Mesendoderm (in vitro differentiated cells): ENCODE data around the gene POLD3. TPM values are rescaled to one million over a fixed set of nuclear protein-coding genes. Genes with fewer than 3 reads are reported as not detected.

ENCODE experiments used
- DNase-seq: peaks from one replicate; pipeline ENCODE4 v3.0.0; 2013
- H2AK5ac ChIP-seq: 2 replicates; pipeline ENCODE4 v1.6.1; 2013; ENCODE audit warnings: low read length, inconsistent platforms
- H2BK120ac ChIP-seq: 2 replicates; pipeline ENCODE4 v1.6.1; 2013; ENCODE audit warnings: low read depth, mild to moderate bottlenecking, low read length, moderate library complexity, mixed read lengths
- H2BK15ac ChIP-seq: replicated peaks from 2 replicates; pipeline ENCODE4 v1.6.1; 2013; ENCODE audit warnings: low read depth, mild to moderate bottlenecking, moderate library complexity
- H2BK5ac ChIP-seq: 2 replicates; pipeline ENCODE4 v1.6.1; 2013; ENCODE audit warnings: low read length, inconsistent platforms
- H3K18ac ChIP-seq: 2 replicates; pipeline ENCODE4 v1.6.1; 2013; ENCODE audit warnings: mild to moderate bottlenecking, low read length, mixed read lengths
- H3K23ac ChIP-seq: one replicate; pipeline ENCODE4 v1.6.1; 2013; ENCODE audit warnings: low read length
- H3K27ac ChIP-seq: 2 replicates; pipeline ENCODE4 v1.5.1; 2013; ENCODE audit warnings: low read depth, mild to moderate bottlenecking, inconsistent platforms, low read length, moderate library complexity
- H3K27me3 ChIP-seq: 2 replicates; pipeline ENCODE4 v1.6.1; 2013; ENCODE audit warnings: low read length, control low read depth, mild to moderate bottlenecking, inconsistent platforms; ENCODE audit not compliant: insufficient read depth, poor library complexity
- H3K36me3 ChIP-seq: 2 replicates; pipeline ENCODE4 v1.6.1; 2013; ENCODE audit warnings: low read length, inconsistent platforms; ENCODE audit not compliant: control insufficient read depth, insufficient read depth
- H3K4ac ChIP-seq: one replicate; pipeline ENCODE4 v1.6.1; 2013; ENCODE audit warnings: low read depth, mild to moderate bottlenecking, low read length, moderate library complexity
- H3K4me1 ChIP-seq: 2 replicates; pipeline ENCODE4 v1.6.1; 2013; ENCODE audit warnings: low read depth, low read length, inconsistent platforms; ENCODE audit not compliant: control insufficient read depth
- H3K4me2 ChIP-seq: 2 replicates; pipeline ENCODE4 v1.6.1; 2013; ENCODE audit warnings: low read length
- H3K4me3 ChIP-seq: 2 replicates; pipeline ENCODE4 v1.5.1; 2013; ENCODE audit warnings: mild to moderate bottlenecking, low read length
- H3K56ac ChIP-seq: one replicate; pipeline ENCODE4 v1.6.1; 2013; ENCODE audit warnings: low read length
- H3K79me1 ChIP-seq: 2 replicates; pipeline ENCODE4 v1.6.1; 2013; ENCODE audit warnings: low read length, inconsistent platforms
- H3K79me2 ChIP-seq: 2 replicates; pipeline ENCODE4 v1.6.1; 2013; ENCODE audit warnings: mild to moderate bottlenecking, low read length; ENCODE audit not compliant: control insufficient read depth, insufficient read depth
- H3K9ac ChIP-seq: 2 replicates; pipeline ENCODE4 v1.6.1; 2013; ENCODE audit warnings: low read length, inconsistent platforms
- H4K5ac ChIP-seq: one replicate; pipeline ENCODE4 v1.6.1; 2013; ENCODE audit warnings: low read length
- H4K8ac ChIP-seq: one replicate; pipeline ENCODE4 v1.6.1; 2013; ENCODE audit warnings: low read depth, mild to moderate bottlenecking, control low read depth, low read length, moderate library complexity
- WGBS: extraction: QIAGEN DNeasy Blood & Tissue Kit; methylation state at CpG from one replicate; pipeline ENCODE4 v1.1.7; 2013; ENCODE audit warnings: low lambda C conversion rate, missing lambda C conversion rate; ENCODE audit not compliant: insufficient coverage; ENCODE audit errors: extremely low coverage; 5-methylcytosine and 5-hydroxymethylcytosine counted together
- polyA plus RNA-seq, 2 experiments: library from polyadenylated mRNA; stranded (reverse); fragments of 200-250 nt; gene quantifications; one replicate each; pipeline ENCODE4 v1.2.3, GENCODE V29; 2013

Gene POLD3
- 25.4 TPM for polyA plus RNA-seq (2013, experiment 1 of 2)
- 24.6 TPM for polyA plus RNA-seq (2013, experiment 2 of 2)

DNA sequence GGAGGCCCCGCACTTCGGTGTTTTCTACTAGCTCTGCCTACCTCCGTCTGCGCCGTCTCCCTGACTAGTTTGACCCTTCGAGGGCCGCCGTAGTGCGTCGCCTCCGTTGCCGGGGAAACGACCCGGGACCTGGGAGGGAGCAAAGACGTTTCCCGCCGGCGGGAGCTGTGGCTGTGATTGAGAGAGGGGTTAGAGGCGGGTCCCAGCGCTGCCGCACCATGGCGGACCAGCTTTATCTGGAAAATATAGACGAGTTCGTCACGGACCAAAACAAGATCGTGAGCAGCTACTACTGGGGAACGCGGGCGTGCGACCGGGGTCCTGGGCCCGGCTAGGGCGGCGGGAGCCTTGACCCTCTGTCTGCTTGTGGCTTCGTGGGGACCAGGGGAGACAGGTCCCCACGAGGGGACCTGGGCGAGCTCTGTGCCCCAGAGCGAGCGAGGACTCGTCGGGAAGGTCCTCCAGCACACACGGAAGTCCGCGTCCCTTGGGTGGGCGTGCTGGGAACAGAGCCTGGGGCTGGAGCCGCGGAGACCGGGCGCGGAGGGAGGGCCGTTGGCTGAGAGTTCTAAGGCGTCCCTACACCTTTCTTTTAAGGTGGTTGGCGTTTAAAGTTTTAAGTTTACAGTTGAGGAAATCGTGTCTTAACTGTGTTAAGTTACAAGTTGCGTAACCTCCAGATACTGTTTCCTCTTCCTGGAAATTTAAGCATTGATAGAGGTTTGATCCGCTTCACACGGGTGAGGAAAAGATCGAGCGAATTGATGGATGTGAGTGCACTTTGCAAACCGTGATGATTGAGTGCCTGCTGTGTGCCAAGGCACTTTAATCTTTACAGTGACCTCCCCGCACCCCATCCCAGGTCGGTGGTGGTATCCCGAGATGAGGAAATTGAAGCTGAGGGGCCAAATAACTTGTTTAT lies at the start of gene POLD3:
TSS of gene POLD3 (plus strand) at position 142 of the 922 bp plus-strand sequence. CDS start at position 219, 77 bp downstream.
- Histone ChIP-seq H3K56ac (peak within 1 kb of the TSS; percentile 100), H3K4me1 (no peaks in the 10 kb centered on the region), H3K18ac (peak within 1 kb of the TSS; percentile 71), H4K5ac (peak within 1 kb of the TSS; percentile 36), H2AK5ac (no peak within 1 kb of the TSS), H3K79me2 (peaks cover 11% of the 10 kb centered on the region), H3K4ac (peak within 1 kb of the TSS; percentile 88), H3K36me3 (no peaks in the 10 kb centered on the region), H3K9ac (peak within 1 kb of the TSS; percentile 99), H2BK5ac (peak within 1 kb of the TSS; percentile 84), H3K23ac (peak within 1 kb of the TSS; percentile 89), H3K4me3 (peak within 1 kb of the TSS; percentile 100), H3K27me3 (no peaks in the 10 kb centered on the region), H3K4me2 (peak within 1 kb of the TSS; percentile 77), H3K79me1 (peaks cover 5% of the 10 kb centered on the region), H2BK120ac (no peak within 1 kb of the TSS), H3K27ac (peak within 1 kb of the TSS; percentile 57), H4K8ac (no peak within 1 kb of the TSS), H2BK15ac (no peak within 1 kb of the TSS)
- no CpG with 5 or more reads among the region's 63 CpGs for WGBS
- peak; percentile 96 for DNase-seq

DNA sequence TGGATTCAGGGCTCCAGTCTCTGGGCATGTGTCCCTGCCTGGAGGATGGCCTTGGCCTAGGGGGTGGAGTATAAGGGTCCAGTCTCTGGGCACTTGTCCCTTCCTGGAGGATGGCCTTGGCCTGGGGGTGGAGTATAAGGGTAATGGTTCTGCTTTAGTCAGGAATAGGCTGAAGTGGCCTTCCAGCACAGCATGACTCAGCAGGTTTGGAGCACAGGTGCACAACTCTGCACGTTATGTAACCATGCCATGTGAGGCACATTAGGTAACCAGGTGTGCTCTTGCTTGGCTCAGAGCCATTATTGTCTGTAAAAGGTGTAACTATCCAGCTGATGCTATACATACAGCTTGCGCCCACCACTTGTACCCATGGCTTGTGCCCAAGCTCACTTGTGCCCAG lies 48.4 kb upstream of the POLD3 start:
- Histone ChIP-seq H2BK5ac (no peak overlapping the region), H3K4ac (no peak overlapping the region), H3K4me3 (no peak overlapping the region), H3K23ac (no peak overlapping the region), H3K36me3 (no peaks in the 10 kb centered on the region), H3K4me1 (no peaks in the 10 kb centered on the region), H3K9ac (no peak overlapping the region), H3K79me1 (no peaks in the 10 kb centered on the region), H2BK15ac (no peak overlapping the region), H3K4me2 (no peak overlapping the region), H3K79me2 (no peaks in the 10 kb centered on the region), H4K8ac (no peak overlapping the region), H3K18ac (no peak overlapping the region), H2AK5ac (no peak overlapping the region), H4K5ac (no peak overlapping the region), H3K27ac (no peak overlapping the region), H3K56ac (no peak overlapping the region), H3K27me3 (no peaks in the 10 kb centered on the region), H2BK120ac (no peak overlapping the region)
- no CpG with 5 or more reads among the region's 2 CpGs for WGBS
- DNase-seq, result peak; percentile 52

GRCh38 chr11:74546752-74547151 lies 45.6 kb upstream of the POLD3 start:
- H3K27me3 ChIP-seq, result no peaks in the 10 kb centered on the region
- no peak overlapping the region for H3K4me3 ChIP-seq
- no peak overlapping the region for H2BK15ac ChIP-seq
- no peak overlapping the region for H3K27ac ChIP-seq
- H3K79me1 ChIP-seq, result no peaks in the 10 kb centered on the region
- no peaks in the 10 kb centered on the region for H3K36me3 ChIP-seq
- H3K4ac ChIP-seq, result no peak overlapping the region
- H3K4me2 ChIP-seq, result no peak overlapping the region
- H2AK5ac ChIP-seq, result no peak overlapping the region
- DNase-seq, result no peak
- H3K56ac ChIP-seq, result no peak overlapping the region
- no peak overlapping the region for H2BK120ac ChIP-seq
- H3K4me1 ChIP-seq, result no peaks in the 10 kb centered on the region
- no CpG with 5 or more reads among the region's 5 CpGs for WGBS
- no peak overlapping the region for H4K8ac ChIP-seq
- no peak overlapping the region for H3K23ac ChIP-seq
- H2BK5ac ChIP-seq, result no peak overlapping the region
- H4K5ac ChIP-seq, result no peak overlapping the region
- no peaks in the 10 kb centered on the region for H3K79me2 ChIP-seq
- no peak overlapping the region for H3K18ac ChIP-seq
- H3K9ac ChIP-seq, result no peak overlapping the region

DNA sequence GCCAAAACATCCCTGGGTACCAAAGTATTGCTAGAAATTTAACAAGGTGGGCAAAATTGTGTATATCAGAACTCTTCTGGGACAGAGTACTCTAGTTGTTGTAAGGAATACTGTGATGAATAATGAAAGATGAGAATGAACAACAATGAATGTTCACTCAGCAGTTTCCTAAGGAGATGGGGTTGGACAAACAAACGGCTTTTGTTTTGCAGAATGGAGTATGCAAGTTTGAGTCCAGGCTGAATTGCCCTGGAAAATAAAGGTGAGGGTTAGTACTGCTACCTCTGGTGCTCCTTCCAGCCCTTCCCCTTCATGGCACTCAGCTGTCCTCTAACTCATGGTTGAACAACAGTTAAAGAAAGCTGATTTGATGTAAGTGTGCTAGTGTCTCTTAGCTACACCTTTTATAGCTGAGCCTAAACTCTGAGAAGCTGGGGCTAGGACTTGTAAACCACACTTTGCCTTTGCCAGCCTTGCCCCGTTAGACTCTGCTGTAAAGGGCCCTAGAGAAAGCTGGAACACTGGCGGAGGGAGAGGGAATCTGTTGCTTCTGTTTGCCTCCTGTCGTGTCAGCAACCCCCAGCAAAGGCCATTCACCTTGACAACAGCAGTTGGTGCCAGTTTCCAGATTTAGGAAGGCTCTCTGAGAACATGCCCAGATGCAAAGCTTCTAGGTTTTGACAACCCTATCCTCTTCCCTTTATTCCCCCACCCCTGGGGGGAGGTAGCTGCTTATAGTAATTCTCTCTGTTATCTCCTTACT lies 41.2 kb upstream of the POLD3 start:
- H3K79me1 ChIP-seq, result no peaks in the 10 kb centered on the region
- DNase-seq, result no peak
- no CpG with 5 or more reads among the region's 4 CpGs for WGBS

DNA sequence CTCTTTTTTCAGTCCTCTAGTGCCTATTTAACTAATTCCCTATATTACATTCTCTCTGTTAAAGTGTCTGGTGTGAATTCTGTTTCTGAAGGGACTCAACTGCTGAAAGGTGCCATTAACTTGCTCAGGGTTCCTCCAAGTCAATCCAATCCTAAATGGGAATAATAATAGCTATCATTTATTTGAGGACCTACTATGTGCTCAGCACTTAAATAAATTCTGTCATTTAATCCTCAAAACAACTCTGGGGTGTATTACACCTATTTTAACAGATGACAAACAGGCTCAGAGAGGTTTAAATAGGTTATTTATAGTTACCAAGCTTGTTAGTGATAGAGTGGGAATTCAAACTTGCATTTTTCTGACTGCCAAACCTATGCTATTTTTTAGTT lies 40.6 kb upstream of the POLD3 start:
- no peak overlapping the region for H3K4me2 ChIP-seq
- no peak overlapping the region for H3K18ac ChIP-seq
- H2BK120ac ChIP-seq, result no peak overlapping the region
- no peak overlapping the region for H4K8ac ChIP-seq
- no peak overlapping the region for H4K5ac ChIP-seq
- H3K56ac ChIP-seq, result no peak overlapping the region
- H3K4me1 ChIP-seq, result no peaks in the 10 kb centered on the region
- H2AK5ac ChIP-seq, result no peak overlapping the region
- no peaks in the 10 kb centered on the region for H3K79me1 ChIP-seq
- DNase-seq, result no peak
- H3K79me2 ChIP-seq, result no peaks in the 10 kb centered on the region
- no peak overlapping the region for H3K4ac ChIP-seq
- H2BK15ac ChIP-seq, result no peak overlapping the region
- H3K36me3 ChIP-seq, result no peaks in the 10 kb centered on the region
- H3K4me3 ChIP-seq, result no peak overlapping the region
- no peaks in the 10 kb centered on the region for H3K27me3 ChIP-seq
- no peak overlapping the region for H3K9ac ChIP-seq
- no peak overlapping the region for H2BK5ac ChIP-seq
- no peak overlapping the region for H3K27ac ChIP-seq
- no peak overlapping the region for H3K23ac ChIP-seq

More for the DNA sequence above, 41.2 kb upstream of the POLD3 start:
- no peak overlapping the region for H2BK5ac ChIP-seq
- H3K79me2 ChIP-seq, result no peaks in the 10 kb centered on the region
- no peak overlapping the region for H3K4me2 ChIP-seq
- no peak overlapping the region for H3K56ac ChIP-seq
- H3K4me3 ChIP-seq, result no peak overlapping the region
- no peaks in the 10 kb centered on the region for H3K4me1 ChIP-seq
- H3K9ac ChIP-seq, result no peak overlapping the region
- no peak overlapping the region for H3K4ac ChIP-seq
- no peak overlapping the region for H3K18ac ChIP-seq
- H4K5ac ChIP-seq, result no peak overlapping the region
- H4K8ac ChIP-seq, result no peak overlapping the region
- no peak overlapping the region for H2AK5ac ChIP-seq
- no peak overlapping the region for H2BK15ac ChIP-seq
- no peak overlapping the region for H3K23ac ChIP-seq
- no peaks in the 10 kb centered on the region for H3K36me3 ChIP-seq
- no peak overlapping the region for H3K27ac ChIP-seq
- no peaks in the 10 kb centered on the region for H3K27me3 ChIP-seq
- no peak overlapping the region for H2BK120ac ChIP-seq
